ENCODE data around the gene ZSCAN18.
"Not testable (repeated sequence)": the region's sequence is repeated elsewhere in the genome, so short reads cannot be mapped to it uniquely, and the experiment has no call there.

Gene ZSCAN18, protein sequence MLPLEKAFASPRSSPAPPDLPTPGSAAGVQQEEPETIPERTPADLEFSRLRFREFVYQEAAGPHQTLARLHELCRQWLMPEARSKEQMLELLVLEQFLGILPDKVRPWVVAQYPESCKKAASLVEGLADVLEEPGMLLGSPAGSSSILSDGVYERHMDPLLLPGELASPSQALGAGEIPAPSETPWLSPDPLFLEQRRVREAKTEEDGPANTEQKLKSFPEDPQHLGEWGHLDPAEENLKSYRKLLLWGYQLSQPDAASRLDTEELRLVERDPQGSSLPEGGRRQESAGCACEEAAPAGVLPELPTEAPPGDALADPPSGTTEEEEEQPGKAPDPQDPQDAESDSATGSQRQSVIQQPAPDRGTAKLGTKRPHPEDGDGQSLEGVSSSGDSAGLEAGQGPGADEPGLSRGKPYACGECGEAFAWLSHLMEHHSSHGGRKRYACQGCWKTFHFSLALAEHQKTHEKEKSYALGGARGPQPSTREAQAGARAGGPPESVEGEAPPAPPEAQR

DNA sequence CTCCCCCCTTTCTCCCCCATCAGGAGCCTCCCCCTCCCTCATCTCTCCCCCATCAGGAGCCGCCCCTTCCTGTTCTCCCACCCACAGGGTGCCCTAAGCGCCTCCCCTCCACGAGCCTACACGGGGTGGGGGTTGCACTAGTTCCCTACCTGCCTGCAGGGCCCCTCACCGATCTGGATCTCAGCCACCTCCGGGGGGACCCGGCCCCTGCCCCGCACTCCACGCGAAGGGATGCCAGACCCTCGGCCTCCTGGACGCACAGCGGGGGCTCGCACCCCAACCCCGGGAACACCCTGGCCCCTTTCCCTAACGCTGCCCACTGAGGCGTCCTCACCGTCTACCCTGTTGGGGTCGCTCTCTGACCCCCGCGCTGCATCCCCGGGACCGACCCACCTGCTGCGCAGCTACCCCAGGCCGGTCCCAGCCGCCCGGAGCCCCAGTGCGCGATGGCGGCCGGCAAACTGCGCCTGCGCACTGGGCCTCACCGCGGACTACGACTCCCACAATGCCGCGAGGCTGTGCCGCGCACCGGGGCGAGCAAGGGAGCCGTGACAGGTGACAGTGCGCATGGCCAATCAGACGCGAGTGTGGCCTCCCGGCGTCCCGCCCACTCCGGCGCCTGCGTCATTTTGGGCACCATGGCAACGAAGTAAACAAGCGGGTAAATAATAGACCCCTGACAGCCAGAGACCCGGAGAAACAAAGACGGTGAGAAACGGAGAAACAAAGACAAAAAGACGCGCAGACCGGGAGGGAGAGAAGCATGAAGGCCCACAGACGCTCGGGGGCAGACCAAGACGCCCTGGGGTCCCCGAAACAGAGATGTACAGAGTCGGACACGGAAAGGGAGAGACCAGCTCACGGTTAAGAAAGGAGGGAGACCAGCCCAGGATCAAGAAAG is at the start of gene ZSCAN18:
ZSCAN18 (minus strand) TSS at position 451 of the 901 bp plus-strand sequence. CDS start 7,964 bp downstream, outside the sequence.
- peak; percentile 98 for DNase-seq

DNA sequence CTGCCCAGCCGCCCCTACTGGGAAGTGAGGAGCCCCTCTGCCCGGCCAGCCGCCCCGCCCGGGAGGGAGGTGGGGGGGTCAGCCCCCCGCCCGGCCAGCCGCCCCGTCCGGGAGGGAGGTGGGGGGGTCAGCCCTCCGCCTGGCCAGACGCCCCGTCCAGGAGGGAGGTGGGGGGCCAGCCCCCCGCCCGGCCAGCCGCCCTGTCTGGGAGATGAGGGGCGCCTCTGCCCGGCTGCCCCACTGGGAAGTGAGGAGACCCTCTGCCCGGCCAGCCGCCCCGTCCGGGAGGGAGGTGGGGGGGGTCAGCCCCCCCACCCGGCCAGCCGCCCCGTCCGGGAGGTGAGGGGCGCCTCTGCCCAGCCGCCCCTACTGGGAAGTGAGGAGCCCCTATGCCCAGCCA is 49.4 kb upstream of the ZSCAN18 start:
- DNase-seq = not testable (repeated sequence)

DNA sequence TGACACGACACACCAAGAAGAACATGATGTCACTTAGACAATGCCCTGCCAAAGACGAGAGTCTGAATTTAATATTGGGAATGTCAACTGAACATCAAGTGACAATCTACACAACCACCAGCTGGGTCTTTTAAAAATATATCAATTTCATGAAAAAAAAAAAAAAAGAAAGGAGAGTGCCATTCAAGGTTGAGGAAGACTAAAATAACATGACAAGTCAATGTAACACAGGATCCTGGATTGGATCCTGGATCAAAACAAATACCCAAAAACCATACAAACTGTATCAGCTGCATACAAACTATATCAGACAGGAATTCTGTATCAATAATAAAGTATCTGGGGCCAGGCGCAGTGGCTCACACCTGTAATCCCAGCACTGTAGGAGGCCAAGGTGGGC is 47.8 kb upstream of the ZSCAN18 start:
- DNase-seq = no peak

DNA sequence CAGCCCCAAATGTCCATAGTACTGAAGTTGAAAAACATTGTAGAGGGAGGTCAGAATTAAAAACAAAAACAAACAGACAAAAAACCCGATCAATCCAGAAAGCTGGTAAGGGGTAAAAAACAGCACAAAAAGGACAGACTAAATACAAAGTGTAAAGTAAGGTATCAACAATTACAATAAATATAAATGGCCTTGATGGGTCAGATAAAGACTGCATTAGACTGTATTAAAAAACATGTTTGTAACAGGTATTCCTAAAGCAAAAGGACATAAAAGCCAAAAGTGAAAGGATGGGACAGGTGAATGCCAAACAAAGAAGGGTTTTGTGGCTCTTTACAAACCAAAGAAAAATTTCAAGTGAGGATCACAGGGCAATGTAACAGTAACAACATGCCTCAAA is 36.2 kb upstream of the ZSCAN18 start:
- no peak for DNase-seq

DNA sequence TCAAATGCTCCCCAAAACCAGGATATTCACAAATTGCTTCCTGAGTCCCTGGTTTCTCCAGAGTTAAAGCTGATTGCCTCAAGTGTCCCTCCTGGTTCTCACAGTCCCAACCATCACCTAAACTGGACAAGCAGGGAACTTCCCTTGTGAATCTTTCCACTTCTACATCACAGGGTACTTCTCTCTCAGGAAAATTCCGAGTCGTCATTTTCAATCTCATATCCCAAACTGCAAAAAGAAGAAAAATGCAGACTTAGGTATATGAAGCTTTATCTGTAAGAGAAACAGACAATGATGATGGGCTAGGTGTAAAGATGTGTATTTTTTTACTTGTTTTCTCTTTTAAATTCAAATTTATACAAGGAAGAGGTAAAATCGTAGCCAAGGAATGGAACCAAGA is 31.3 kb upstream of the ZSCAN18 start:
- no peak for DNase-seq

DNA sequence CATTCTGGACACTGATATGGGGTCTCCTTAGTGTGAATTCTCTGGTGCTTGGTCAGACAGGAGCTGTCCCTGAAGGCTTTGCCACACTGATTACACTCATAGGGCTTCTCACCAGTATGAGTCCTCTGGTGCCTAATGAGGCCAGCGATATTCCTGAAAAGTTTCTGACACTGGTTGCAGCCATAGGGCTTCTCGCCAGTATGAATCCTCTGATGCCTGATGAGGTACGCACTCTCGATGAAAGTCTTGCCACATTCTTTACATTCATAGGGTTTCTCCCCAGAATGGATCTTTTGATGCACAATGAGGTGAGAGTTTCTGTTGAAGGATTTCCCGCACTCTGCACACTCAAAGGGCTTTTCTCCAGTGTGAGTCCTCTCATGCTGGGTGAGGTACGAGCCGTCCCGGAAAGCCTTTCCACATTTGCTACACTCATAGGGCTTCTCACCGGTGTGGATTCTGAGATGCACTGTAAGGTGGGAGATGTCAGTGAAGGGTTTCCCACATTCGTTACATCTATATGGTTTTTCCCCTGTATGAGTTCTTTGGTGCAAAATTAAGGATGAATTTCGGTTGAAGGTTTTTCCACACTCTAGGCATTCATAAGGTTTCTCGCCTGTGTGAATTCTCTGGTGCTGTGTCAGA is 30.1 kb upstream of the ZSCAN18 start:
- DNase-seq = no peak

DNA sequence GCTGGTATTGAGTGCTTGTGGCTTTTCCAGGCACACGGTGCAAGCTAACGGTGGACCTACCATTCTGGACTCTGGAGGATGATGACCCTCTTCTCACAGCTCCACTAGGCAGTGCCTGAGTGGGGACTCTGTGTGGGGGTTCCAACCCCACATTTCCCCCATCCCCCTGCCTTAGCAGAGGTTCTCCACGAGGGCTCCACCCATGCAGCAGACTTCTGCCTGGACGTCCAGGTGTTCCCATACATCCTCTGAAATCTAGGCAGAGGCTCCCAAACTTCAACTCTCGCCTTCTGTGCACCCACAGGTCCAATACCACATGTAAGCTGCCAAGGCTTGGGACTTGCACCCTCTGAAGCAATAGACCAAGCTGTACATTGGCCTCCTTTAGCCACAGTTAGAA is 25.3 kb upstream of the ZSCAN18 start:
- no peak for DNase-seq

DNA sequence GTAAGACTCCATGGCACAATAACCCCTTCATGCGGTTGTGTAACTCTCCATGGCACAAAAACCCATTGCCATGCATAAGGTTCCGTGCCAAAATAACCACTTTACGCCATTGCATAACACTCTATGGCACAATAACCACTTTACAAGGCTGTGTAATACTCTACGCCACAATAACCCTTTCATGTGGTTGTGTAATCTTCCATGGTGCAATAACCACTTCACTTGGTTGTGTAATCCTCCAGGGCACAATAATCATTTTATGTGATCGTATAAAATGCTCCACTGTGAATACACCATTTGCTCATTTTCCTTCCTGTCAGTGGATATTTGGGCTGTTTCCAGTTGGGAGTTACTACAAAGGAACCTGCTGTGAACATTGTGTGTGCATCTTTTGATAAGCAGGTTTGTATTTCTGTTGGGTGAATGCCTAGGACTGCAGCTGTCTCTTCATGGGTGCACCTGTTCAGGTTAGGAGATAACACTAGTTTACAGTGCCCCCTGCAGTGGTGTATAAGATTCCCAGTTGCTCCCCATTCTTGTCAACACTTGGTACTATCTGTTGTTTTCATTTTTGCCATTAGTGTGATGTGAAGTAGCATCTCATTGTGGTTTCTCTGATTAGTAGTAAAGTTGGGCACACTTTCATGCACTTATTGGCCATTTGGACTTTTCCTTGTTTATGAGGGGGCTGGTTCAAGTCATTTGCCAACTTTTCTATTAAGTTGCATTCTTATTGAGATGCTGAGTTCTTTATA is 21.1 kb upstream of the ZSCAN18 start:
- no peak for DNase-seq

DNA sequence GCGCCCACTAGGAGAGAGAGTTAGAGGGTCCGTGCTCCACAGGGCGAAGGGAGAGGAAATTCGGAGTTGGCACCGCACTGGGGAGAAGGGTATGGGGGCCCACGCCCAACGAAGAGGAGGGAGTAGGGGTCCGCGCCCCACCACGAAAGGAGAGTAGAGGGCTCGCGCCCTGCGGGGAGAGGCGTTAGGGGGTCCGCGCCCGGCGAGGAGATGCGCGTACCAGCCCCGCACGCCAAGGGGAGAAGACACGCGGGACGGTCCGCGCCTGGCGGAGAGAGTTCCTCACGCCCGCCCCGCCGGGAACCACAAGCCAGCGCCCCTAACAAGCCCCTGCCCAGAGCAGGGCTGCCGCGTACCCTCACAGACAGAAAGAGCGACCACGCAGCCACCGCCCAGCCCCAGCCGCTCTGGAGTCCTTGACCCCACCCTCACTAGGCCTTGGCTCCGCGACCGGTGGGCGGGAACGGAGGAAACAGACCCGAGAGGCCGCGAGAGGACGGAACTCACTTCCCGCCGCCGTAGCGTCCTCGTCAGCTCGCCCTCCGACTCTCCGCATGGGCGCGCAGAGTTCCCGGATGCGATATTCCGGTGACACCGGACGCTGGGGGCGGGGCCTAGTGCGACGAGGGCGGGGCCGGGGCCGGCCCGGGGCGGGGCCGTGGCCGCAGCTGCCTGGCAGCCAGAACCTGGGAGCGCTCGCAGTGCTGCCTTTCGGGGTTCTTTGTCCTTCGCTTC is 20.0 kb upstream of the ZSCAN18 start:
- DNase-seq = no peak

DNA sequence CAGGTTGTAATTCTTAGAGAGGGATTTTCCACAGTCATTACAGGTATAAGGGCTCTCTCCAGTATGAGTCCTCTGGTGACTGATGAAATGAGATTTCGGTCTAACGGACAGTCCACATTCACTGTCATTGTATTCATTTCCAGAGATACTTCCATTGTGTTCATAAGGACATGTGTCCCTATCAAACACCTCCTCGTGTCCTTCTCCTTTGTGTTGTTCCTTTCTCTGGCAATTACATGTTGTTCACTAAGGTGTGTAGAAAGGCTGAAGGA is 10.5 kb upstream of the ZSCAN18 start:
- DNase-seq = no peak

DNA sequence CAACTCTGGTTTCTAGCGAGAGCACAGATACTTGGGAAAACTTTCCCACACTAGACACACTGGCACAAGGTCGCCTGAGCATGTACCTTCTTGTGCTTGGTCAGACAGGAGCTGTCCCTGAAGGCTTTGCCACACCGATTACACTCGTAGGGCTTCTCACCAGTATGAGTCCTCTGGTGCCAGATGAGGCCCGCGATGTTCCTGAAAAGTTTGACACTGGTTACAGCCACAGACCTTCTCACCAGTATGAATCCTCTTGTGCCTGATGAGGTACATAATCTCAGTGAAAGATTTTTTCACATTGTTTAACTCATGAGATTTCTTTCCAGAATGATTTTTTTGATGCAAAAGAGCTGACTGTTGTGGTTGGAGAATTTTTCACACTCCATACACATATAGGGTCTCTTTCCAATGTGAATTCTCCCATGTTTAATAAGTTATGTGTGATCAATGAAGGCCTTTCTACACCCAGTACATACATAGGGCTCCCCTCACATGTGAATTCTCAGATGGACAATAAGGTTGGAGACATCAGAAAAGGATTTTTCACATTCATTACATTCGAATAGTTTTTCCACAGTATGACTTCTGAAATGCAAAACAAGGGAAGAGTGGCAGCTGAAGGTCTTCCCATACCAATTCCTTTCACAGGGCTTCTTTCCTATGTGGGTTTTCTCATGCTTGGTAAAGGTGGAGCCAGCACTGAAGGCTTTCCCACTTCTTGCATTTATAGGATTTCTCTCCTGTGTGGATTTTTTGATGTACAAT is 9.9 kb upstream of the ZSCAN18 start:
- DNase-seq = no peak

DNA sequence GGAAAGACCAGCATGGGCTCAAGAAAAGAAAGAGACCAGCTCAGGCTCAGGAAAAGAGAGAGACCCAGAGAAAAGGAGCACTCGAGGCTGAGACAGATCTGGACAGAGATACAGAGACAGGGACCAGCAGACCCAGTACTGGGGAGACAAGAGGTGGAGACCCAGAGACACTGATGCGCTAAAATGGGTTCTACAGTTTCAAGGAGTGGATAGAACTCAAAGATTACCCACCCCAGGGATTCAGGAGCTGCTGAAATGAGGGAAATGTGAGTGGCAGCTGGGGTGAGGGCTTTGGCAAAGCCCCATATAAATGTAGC is 609 bp upstream of the ZSCAN18 start:
- DNase-seq = no peak

DNA sequence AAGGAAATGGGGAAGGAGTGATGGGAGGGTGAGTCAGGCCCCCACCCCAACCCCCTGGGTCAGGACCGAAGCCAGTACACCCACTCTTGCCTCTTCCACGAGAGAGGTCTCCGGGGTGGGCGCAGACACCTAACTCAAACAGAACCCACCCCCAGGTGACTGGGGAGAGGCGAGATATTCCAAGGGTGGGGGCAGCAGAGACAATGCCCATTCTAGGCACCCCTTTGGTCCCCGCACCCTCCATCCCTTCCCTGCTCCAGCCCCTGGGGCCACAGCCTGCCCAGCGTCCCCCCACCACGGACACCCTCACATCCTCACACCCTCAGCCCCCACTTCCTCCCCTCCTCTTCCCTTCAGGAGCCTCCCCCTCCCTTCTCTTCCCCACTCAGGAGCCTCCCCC is 682 bp downstream of the ZSCAN18 start:
- peak; percentile 10 for DNase-seq

DNA sequence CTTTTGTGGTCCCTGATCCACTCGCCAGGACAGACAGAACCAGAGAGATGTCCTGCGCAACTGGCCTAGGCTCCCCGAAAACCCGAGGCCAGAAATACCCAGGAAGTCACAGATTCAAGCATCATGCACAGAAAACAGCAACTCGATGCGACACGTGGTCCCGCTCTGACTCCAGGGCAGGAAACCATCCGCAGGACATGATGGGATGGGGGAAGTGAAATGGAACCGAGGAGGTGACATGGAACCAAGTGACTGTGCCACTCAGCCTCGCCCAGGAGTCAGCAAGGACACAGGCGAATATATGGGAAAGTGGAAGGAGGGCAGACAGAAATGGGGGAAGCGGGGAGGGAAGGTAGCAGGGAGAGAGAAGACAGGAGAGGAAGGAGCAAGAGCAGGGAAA is 1.1 kb downstream of the ZSCAN18 start:
- DNase-seq = no peak

DNA sequence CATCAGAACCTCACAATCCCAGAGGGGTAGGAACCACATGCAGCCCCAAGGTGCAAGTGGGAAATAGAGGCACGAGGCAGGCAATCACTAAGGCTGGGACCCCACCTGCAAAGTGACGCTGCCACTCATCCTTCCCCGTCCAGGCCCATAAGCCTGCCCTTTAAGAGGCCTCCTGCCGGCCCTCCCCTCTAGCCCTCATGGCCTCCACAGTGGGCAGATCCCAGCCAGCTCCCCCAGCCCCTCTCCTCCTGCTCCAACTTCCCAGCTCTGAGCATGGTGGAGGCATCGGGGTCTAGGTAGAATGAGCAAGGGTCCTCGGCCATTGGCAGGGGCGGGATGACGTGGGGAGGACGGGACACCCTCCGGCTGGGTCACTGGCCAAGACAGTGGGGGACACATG is 2.7 kb downstream of the ZSCAN18 start:
- DNase-seq = no peak

DNA sequence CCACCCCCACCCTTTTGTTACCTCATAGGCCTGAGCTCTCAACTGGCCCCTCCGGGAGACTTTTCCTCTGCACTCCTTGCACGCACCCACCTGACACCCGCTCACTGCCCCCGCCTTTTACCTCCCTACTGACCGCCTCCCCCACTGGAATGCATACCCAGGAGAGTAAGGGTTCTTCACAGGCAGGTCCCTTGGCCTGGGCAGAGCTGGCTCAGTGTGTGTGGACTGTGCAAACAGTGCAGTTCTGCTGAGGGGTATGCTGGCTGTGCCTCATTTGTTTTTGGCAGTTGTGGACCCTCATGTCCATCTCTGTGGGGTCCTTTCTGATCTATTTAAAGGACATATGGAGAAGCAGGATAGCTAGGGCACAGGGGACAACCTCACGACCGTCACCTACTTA is 5.0 kb downstream of the ZSCAN18 start:
- DNase-seq = no peak

DNA sequence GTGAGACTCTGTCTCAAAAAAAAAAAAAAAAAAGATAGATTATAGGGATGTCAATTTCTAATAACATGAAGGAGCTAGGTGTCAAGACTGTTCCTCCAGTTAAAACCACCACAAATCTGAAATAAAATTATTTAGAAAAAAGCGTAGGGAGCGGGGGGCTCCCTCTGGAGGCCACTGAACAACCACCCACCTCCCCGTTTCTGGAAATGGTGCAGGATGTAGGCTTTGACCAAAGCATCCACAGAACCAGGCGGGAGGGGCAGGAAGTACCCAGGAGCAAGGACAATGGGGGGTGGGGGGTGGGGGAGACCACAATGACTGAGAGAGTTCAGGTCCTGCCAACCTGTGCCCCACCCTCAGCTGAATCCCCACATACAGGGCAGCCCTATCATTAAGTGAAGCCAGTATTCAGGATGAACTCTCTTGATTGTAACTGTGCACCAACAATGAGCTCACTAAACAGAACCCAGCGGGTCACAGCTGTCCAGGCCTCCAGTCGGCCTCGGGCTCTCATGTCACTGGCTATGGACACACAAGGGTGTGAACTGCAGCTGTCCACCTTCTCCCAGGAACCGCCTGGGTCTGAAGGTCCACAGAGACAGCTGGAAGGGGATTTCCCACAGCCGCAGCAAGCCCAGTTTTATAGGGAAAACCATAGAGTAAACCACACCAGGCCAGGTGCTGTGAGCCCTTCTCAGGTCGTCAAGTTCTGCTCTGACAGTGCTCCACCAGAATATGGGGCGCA is 6.6 kb downstream of the ZSCAN18 start:
- DNase-seq = no peak

DNA sequence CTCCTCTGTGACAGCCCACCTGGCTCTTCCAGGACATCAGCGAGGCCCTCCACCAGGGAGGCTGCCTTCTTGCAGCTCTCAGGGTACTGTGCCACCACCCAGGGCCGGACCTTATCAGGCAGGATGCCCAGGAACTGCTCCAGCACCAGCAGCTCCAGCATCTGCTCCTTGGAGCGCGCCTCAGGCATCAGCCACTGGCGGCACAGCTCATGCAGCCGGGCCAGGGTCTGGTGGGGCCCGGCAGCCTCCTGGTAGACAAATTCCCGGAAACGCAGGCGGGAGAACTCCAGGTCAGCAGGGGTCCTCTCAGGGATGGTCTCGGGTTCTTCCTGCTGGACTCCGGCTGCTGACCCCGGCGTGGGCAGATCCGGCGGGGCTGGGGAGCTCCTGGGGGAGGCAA is 8.2 kb downstream of the ZSCAN18 start:
- DNase-seq = no peak

DNA sequence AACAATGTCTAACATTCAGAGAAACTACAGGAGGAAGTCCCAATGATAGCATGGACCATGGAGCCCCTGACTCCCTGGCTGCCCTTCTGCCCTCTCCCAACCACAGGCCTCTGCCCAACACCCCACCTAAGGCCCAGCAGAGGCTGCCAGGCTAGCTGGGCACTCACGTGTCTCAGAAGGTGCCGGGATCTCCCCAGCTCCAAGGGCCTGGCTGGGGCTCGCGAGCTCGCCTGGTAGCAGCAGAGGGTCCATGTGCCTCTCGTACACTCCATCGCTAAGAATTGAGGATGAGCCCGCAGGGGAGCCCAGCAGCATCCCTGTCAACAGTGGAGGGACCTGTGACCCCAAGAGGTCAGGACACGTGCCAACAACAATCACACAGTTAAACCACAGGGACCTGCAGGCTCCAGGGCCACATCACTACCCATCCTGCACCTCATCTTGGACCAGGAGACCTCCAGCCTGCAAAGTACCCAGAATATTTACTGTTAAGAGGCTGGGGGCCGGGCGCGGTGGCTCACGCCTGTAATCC is 9.4 kb downstream of the ZSCAN18 start:
- no peak for DNase-seq

Data from activated CD4-positive, alpha-beta T cell treated with anti-CD3 and anti-CD28 coated beads, Interleukin-2, amount 50 U/mL, for 1 hour (primary cell).